ENCODE results near the gene SLC16A8. TPM values are rescaled to one million over a fixed set of nuclear protein-coding genes. Genes with fewer than 3 reads are reported as not detected.
A peak's percentile ranks its signal among the peaks of the same experiment; 100 is the strongest.

The SLC16A8 gene
- total and polyA plus RNA-seq, 2 experiments from 2014 or later: 0.52 to 0.66 TPM

GRCh38 chr22:38033522-38034277, 50.3 kb downstream of the SLC16A8 start:
- 0 out of 2 replicates have a peak, but pooled peaks cover 3% of the 10 kb centered on the region for H3F3A ChIP-seq (replicated peaks; ENCODE audit: low read depth)
- H3K4me1 Mint-ChIP-seq: peaks cover 28% of the 10 kb centered on the region
- H3K27ac Mint-ChIP-seq: peak overlapping the region; percentile 82; the same call in 1 of the 2 replicates
- peak overlapping the region; percentile 82 for H2AFZ ChIP-seq
- H3K4me2 ChIP-seq: peak overlapping the region; percentile 68
- H3K9me3 Mint-ChIP-seq: no peaks in the 10 kb centered on the region
- H3K27me3 Mint-ChIP-seq (ENCODE audit: insufficient read depth, low read depth, poor library complexity): peaks cover 26% of the 10 kb centered on the region
- no peak overlapping the region for H3K27ac ChIP-seq (ENCODE audit: low read depth)
- H3K36me3 Mint-ChIP-seq (ENCODE audit: low read depth): no peaks in the 10 kb centered on the region; the same call in 2 of the 3 replicates
- H3K4me3 ChIP-seq: 0 out of 2 replicates have a peak overlapping the region, but pooled peaks have one; percentile 14
- H3K9me2 ChIP-seq (ENCODE audit: insufficient read depth): no peaks in the 10 kb centered on the region
- no peaks in the 10 kb centered on the region for H3K36me3 ChIP-seq (ENCODE audit: insufficient read depth)
- DNase-seq (ENCODE audit: low spot score): no peak
- no peaks in the 10 kb centered on the region for H3K79me2 ChIP-seq (replicated peaks; ENCODE audit: insufficient read depth)
- H3K27me3 ChIP-seq (ENCODE audit: insufficient read depth): no peaks in the 10 kb centered on the region
- no peak; the same call in 2 of the 3 replicates for ATAC-seq
- peak overlapping the region; percentile 29; the same call in 2 of the 3 replicates for H3K4me3 Mint-ChIP-seq
- TF ChIP-seq CREB1 (CRISPR knock-in tag; IDR thresholded peaks at IDR 0.05; ENCODE audit: low read depth): no peak
- no peak for TF ChIP-seq EZH2phosphoT487 (IDR thresholded peaks at IDR 0.05; ENCODE audit: unreplicated experiment)
- TF ChIP-seq NANOG (IDR thresholded peaks at IDR 0.05; ENCODE audit: borderline replicate concordance): no peak
- TF ChIP-seq STAT1 (IDR thresholded peaks at IDR 0.05; ENCODE audit: unreplicated experiment): no peak
- no peak for TF ChIP-seq ZNF331 (CRISPR knock-in tag; IDR thresholded peaks at IDR 0.05; ENCODE audit: low read depth)
- TF ChIP-seq ZNF462 (CRISPR knock-in tag; IDR thresholded peaks at IDR 0.05): no peak
- no peak for TF ChIP-seq JUNB (IDR thresholded peaks at IDR 0.05; ENCODE audit: unreplicated experiment)
- TF ChIP-seq POLR2AphosphoS5 (IDR thresholded peaks at IDR 0.05; ENCODE audit: low read depth): no peak
- TF ChIP-seq ETS1 (IDR thresholded peaks at IDR 0.05): no peak
- no peak for TF ChIP-seq ZNF114 (CRISPR knock-in tag; IDR thresholded peaks at IDR 0.05)
- no peak for TF ChIP-seq REST (IDR thresholded peaks at IDR 0.05; ENCODE audit: unreplicated experiment)
- no peak for TF ChIP-seq EZH2 (IDR thresholded peaks at IDR 0.05; ENCODE audit: low read depth, unreplicated experiment)
- no peak for TF ChIP-seq CTCF (conservative IDR thresholded peaks at IDR 0.05; ENCODE audit: low read depth in 2 of 2)
- no peaks in the 10 kb centered on the region for H4K20me1 ChIP-seq (replicated peaks; ENCODE audit: insufficient read depth)
- peaks cover 17% of the 10 kb centered on the region; the same call in 1 of the 2 replicates for H3K4me1 ChIP-seq (ENCODE audit: insufficient read depth)
